Hippocampal formation (tissue), 2 donors: ENCODE data around the gene TRAM1L1.
A peak's percentile ranks its signal among the peaks of the same experiment; 100 is the strongest.

Source experiments
- DNase-seq, 2 donors: peaks; one replicate each; lab custom pipeline; 2025; lab: John Stamatoyannopoulos, UW

The TRAM1L1 gene

GRCh38 chr4:117084866-117085701 lies at the start of gene TRAM1L1:
TRAM1L1 (minus strand) TSS chr4:117085576; CDS start chr4:117085393, 183 bp downstream.
- DNase-seq: peak; percentile 65 to 91

GRCh38 chr4:117134386-117134785 lies 49.0 kb upstream of the TRAM1L1 start:
- DNase-seq: peak; percentile 5 to 84

GRCh38 chr4:117096886-117097285 lies 11.5 kb upstream of the TRAM1L1 start:
- no peak for DNase-seq

- no peak for DNase-seq
Observed at GRCh38 chr4:117096462-117096861, 11.1 kb upstream of the TRAM1L1 start.

- DNase-seq: no peak
Observed at GRCh38 chr4:117093571-117093970, 8.2 kb upstream of the TRAM1L1 start.

- DNase-seq: no peak
Observed at GRCh38 chr4:117077760-117078159, 7.6 kb downstream of the TRAM1L1 start.

- DNase-seq: no peak
Observed at GRCh38 chr4:117068120-117068519, 17.3 kb downstream of the TRAM1L1 start.

GRCh38 chr4:117063961-117064696 lies 21.2 kb downstream of the TRAM1L1 start:
- DNase-seq: no peak

GRCh38 chr4:117042962-117043361 lies 42.4 kb downstream of the TRAM1L1 start:
- no peak for DNase-seq
